Activated CD4-positive, alpha-beta T cell treated with anti-CD3 and anti-CD28 coated beads, Interleukin-10, Interleukin-2, amounts not matched to agents 100 ng/mL and 50 ng/mL, durations not matched to agents 16 hours and 8 hours (primary cell): ENCODE results near the gene P2RY11.

ENCODE experiments used
- DNase-seq: peaks from one replicate; pipeline ENCODE4 v3.0.0-alpha.2; 2020

P2RY11 gene

GRCh38 chr19:10111405-10111811 lies at the start of gene P2RY11:
TSS of gene P2RY11 (plus strand) at chr19:10111693. CDS start at chr19:10111722, 29 bp downstream.
- DNase-seq: peak; percentile 78

GRCh38 chr19:10061717-10062310 lies 49.7 kb upstream of the P2RY11 start:
- no peak for DNase-seq

GRCh38 chr19:10068205-10068604 lies 43.3 kb upstream of the P2RY11 start:
- DNase-seq: no peak

GRCh38 chr19:10069046-10069445 lies 42.4 kb upstream of the P2RY11 start:
- no peak for DNase-seq

GRCh38 chr19:10070730-10071446 lies 40.6 kb upstream of the P2RY11 start:
- DNase-seq: no peak

GRCh38 chr19:10074153-10074552 lies 37.3 kb upstream of the P2RY11 start:
- DNase-seq: peak; percentile 54

GRCh38 chr19:10076535-10076934 lies 35.0 kb upstream of the P2RY11 start:
- no peak for DNase-seq

- DNase-seq: no peak
Observed at GRCh38 chr19:10078329-10078728, 33.2 kb upstream of the P2RY11 start.

GRCh38 chr19:10079031-10079453 lies 32.5 kb upstream of the P2RY11 start:
- no peak for DNase-seq

- no peak for DNase-seq
Observed at GRCh38 chr19:10083911-10084310, 27.6 kb upstream of the P2RY11 start.

- DNase-seq: no peak
Observed at GRCh38 chr19:10084803-10085202, 26.7 kb upstream of the P2RY11 start.

GRCh38 chr19:10085641-10086590 lies 25.6 kb upstream of the P2RY11 start, which contains the start of gene SHFL:
TSS of gene SHFL (plus strand) at chr19:10086317. CDS start at chr19:10086428, 111 bp downstream.
- peak; percentile 89 for DNase-seq

GRCh38 chr19:10086591-10087192 lies 24.8 kb upstream of the P2RY11 start:
- no peak for DNase-seq

- DNase-seq: no peak
Observed at GRCh38 chr19:10087296-10088061, 24.0 kb upstream of the P2RY11 start.

- no peak for DNase-seq
Observed at GRCh38 chr19:10088949-10089554, 22.4 kb upstream of the P2RY11 start.

GRCh38 chr19:10089801-10090375 lies 21.6 kb upstream of the P2RY11 start:
- DNase-seq: no peak

GRCh38 chr19:10091370-10091687 lies 20.2 kb upstream of the P2RY11 start:
- DNase-seq: no peak

- DNase-seq: no peak
Observed at GRCh38 chr19:10091895-10092641, 19.4 kb upstream of the P2RY11 start.

GRCh38 chr19:10092648-10093294 lies 18.7 kb upstream of the P2RY11 start:
- DNase-seq: no peak
